Parathyroid adenoma (tissue), 2 donors: ENCODE measurements around the gene PLD3.
A peak's percentile ranks its signal among the peaks of the same experiment; 100 is the strongest.

Experiments
- H2AFZ ChIP-seq: fragments of 300-600 bp; sonication (generic); one replicate; pipeline ENCODE4 v1.7.0; 2017; ENCODE audit warnings: antibody characterized with exemption, mild to moderate bottlenecking
- H3K27ac ChIP-seq: fragments of 300-600 bp; sonication (generic); one replicate; pipeline ENCODE4 v1.7.0; 2017
- H3K27me3 ChIP-seq: fragments of 300-600 bp; sonication (generic); one replicate; pipeline ENCODE4 v1.7.0; 2017; ENCODE audit warnings: low read length; ENCODE audit not compliant: control insufficient read depth, insufficient read depth
- H3K36me3 ChIP-seq: fragments of 300-600 bp; sonication (generic); one replicate; pipeline ENCODE4 v1.7.0; 2017; ENCODE audit warnings: low read length; ENCODE audit not compliant: control insufficient read depth, insufficient read depth
- H3K4me1 ChIP-seq: fragments of 300-600 bp; sonication (generic); one replicate; pipeline ENCODE4 v1.7.0; 2017; ENCODE audit warnings: control low read depth
- H3K4me2 ChIP-seq: fragments of 300-600 bp; sonication (generic); one replicate; pipeline ENCODE4 v1.7.0; 2017; ENCODE audit warnings: low read length
- H3K4me3 ChIP-seq: fragments of 300-600 bp; sonication (generic); one replicate; pipeline ENCODE4 v1.7.0; 2017; ENCODE audit warnings: low read depth, low read length
- H3K79me2 ChIP-seq: fragments of 300-600 bp; sonication (generic); one replicate; pipeline ENCODE4 v1.7.0; 2017; ENCODE audit warnings: control low read depth
- H3K9ac ChIP-seq: fragments of 300-600 bp; sonication (generic); one replicate; pipeline ENCODE4 v1.7.0; 2017; ENCODE audit warnings: mild to moderate bottlenecking
- H3K9me3 ChIP-seq: fragments of 300-600 bp; sonication (generic); one replicate; pipeline ENCODE4 v1.7.0; 2017; ENCODE audit warnings: low read length; ENCODE audit not compliant: control insufficient read depth
- CTCF ChIP-seq: fragments of 300-600 bp; sonication (generic); IDR thresholded peaks from one replicate; pipeline ENCODE4 v1.7.0; 2017; ENCODE audit warnings: antibody characterized with exemption, mild to moderate bottlenecking
- donor health status: primary hyperparathyroidism.

Gene PLD3

GRCh38 chr19:40304306-40304705, 44.2 kb upstream of the PLD3 start:
- peak overlapping the region; percentile 9 for H3K27ac ChIP-seq
- no peak overlapping the region for H3K9ac ChIP-seq
- no peaks in the 10 kb centered on the region for H3K9me3 ChIP-seq
- peak overlapping the region; percentile 12 for H3K4me2 ChIP-seq
- peaks cover 3% of the 10 kb centered on the region for H3K4me1 ChIP-seq
- no peak for TF ChIP-seq CTCF
- H3K36me3 ChIP-seq, result no peaks in the 10 kb centered on the region
- H2AFZ ChIP-seq, result no peak overlapping the region
- peaks cover 2% of the 10 kb centered on the region for H3K79me2 ChIP-seq
- H3K4me3 ChIP-seq, result no peak overlapping the region
- H3K27me3 ChIP-seq, result no peaks in the 10 kb centered on the region

DNA sequence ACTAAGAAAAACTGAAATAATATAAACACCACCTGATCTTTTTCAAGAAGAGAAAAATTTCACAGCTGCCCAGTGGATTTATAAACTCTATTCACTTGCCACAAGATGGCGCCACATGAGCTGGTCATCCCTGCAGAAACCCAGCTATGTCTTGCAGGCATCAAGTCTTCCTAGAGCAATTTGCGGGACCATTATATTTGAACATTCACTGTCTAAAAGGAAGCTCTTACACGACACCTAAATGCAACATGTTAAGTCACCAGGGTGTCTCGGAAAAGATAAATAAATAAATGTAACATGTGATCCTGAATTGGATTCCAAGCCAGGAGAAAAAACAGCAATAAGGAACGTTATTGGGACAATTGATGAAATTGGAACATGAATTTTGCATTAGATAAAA, 43.1 kb upstream of the PLD3 start:
- no peak overlapping the region for H3K9ac ChIP-seq
- H3K79me2 ChIP-seq, result peaks cover 2% of the 10 kb centered on the region
- no peak overlapping the region for H3K27ac ChIP-seq
- H2AFZ ChIP-seq, result no peak overlapping the region
- no peak overlapping the region for H3K4me2 ChIP-seq
- no peaks in the 10 kb centered on the region for H3K9me3 ChIP-seq
- H3K27me3 ChIP-seq, result no peaks in the 10 kb centered on the region
- H3K36me3 ChIP-seq, result no peaks in the 10 kb centered on the region
- no peak overlapping the region for H3K4me3 ChIP-seq
- H3K4me1 ChIP-seq, result peaks cover 2% of the 10 kb centered on the region
- TF ChIP-seq CTCF, result peak; percentile 86

DNA sequence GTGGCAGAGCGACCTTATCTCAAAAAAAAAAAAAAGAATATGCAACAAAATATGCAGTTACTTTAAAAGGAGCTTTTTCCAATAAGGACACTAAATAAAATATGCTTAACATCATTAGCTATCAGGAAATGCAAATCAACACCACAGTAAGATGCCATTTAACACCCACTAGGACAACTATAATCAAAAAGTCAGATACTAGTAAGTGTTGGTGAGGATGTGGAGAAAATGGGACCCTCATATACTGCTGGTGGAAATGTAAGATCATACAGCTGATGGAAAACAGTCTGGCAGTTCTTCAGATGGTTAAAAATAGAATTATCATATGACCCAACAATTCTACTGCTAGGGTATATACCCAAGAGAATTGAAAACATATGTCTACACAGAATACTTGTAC, 38.8 kb upstream of the PLD3 start:
- no peak overlapping the region for H3K27ac ChIP-seq
- no peak overlapping the region for H3K4me2 ChIP-seq
- no peaks in the 10 kb centered on the region for H3K36me3 ChIP-seq
- H3K4me3 ChIP-seq, result no peak overlapping the region
- H3K4me1 ChIP-seq, result no peaks in the 10 kb centered on the region
- no peak overlapping the region for H3K9ac ChIP-seq
- H3K27me3 ChIP-seq, result no peaks in the 10 kb centered on the region
- no peaks in the 10 kb centered on the region for H3K9me3 ChIP-seq
- no peak overlapping the region for H2AFZ ChIP-seq
- TF ChIP-seq CTCF, result no peak
- peaks cover 2% of the 10 kb centered on the region for H3K79me2 ChIP-seq

GRCh38 chr19:40312533-40312932, 36.0 kb upstream of the PLD3 start:
- no peaks in the 10 kb centered on the region for H3K27me3 ChIP-seq
- no peak overlapping the region for H3K4me2 ChIP-seq
- no peaks in the 10 kb centered on the region for H3K9me3 ChIP-seq
- H3K27ac ChIP-seq, result no peak overlapping the region
- no peak overlapping the region for H3K4me3 ChIP-seq
- H2AFZ ChIP-seq, result no peak overlapping the region
- H3K9ac ChIP-seq, result no peak overlapping the region
- peaks cover 2% of the 10 kb centered on the region for H3K79me2 ChIP-seq
- peaks cover 4% of the 10 kb centered on the region for H3K4me1 ChIP-seq
- TF ChIP-seq CTCF, result no peak
- H3K36me3 ChIP-seq, result no peaks in the 10 kb centered on the region

DNA sequence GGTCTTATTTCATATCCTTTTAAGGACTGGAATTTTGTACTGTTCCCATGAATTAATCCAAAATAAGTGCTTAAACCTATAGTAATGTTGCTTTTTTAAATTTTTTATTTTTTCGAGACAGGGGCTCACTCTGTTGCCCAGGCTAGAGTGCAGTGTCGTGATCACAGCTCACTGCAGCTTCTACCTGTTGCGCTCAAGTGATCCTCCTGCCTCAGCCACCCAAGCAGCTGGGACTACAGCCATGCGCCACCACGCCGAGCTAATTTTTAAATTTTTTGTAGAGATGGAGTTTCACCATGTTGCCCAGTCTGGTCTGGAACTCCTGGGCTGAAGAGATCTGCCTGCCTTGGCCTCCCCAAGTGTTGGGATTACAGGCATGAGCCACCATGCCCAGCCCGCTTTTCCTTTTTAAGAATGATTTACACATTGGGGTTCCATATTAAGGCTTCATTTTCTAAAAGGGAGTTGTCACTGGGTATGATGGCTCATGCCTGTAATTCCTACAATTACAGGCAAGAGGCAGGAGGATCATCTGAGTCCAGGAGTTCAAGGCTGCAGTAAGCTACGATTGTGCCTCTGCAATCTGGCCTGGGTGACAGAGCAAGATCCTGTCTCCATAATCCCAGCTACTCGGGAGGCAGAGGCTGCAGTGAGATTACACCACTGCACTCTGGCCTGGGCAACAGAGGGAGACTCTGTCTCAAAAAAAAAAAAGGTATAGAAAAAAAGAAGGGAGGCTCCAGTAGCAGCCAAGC, 35.1 kb upstream of the PLD3 start:
- H3K4me2 ChIP-seq, result no peak overlapping the region
- no peaks in the 10 kb centered on the region for H3K27me3 ChIP-seq
- H3K36me3 ChIP-seq, result no peaks in the 10 kb centered on the region
- H3K9ac ChIP-seq, result no peak overlapping the region
- H3K27ac ChIP-seq, result no peak overlapping the region
- H3K9me3 ChIP-seq, result no peaks in the 10 kb centered on the region
- H2AFZ ChIP-seq, result no peak overlapping the region
- peaks cover 2% of the 10 kb centered on the region for H3K79me2 ChIP-seq
- no peak overlapping the region for H3K4me3 ChIP-seq
- peaks cover 4% of the 10 kb centered on the region for H3K4me1 ChIP-seq
- no peak for TF ChIP-seq CTCF
